ENCODE results near the gene KNDC1.

The KNDC1 gene

GRCh38 chr10:133267829-133268228 is 107.8 kb downstream of the KNDC1 start:
- no peaks in the 10 kb centered on the region for H3K4me1 Mint-ChIP-seq
- no peak for TF ChIP-seq CTCF (IDR thresholded peaks at IDR 0.05; ENCODE audit: unreplicated experiment in 3 of 3)
- peaks cover 10% of the 10 kb centered on the region for H3K27me3 Mint-ChIP-seq (ENCODE audit: low read depth)
- H3K9me3 Mint-ChIP-seq, result no peaks in the 10 kb centered on the region
- no peak overlapping the region for H3K27ac Mint-ChIP-seq
- no peak overlapping the region for H3K4me3 Mint-ChIP-seq
- H3K36me3 Mint-ChIP-seq (ENCODE audit: low read depth), result no peaks in the 10 kb centered on the region

- H3K27me3 Mint-ChIP-seq (ENCODE audit: low read depth), result peaks cover 10% of the 10 kb centered on the region
- no peak for TF ChIP-seq CTCF (IDR thresholded peaks at IDR 0.05; ENCODE audit: unreplicated experiment in 3 of 3)
- H3K4me3 Mint-ChIP-seq, result no peak overlapping the region
- no peaks in the 10 kb centered on the region for H3K4me1 Mint-ChIP-seq
- H3K9me3 Mint-ChIP-seq, result no peaks in the 10 kb centered on the region
- no peaks in the 10 kb centered on the region for H3K36me3 Mint-ChIP-seq (ENCODE audit: low read depth)
- no peak overlapping the region for H3K27ac Mint-ChIP-seq
Measured at GRCh38 chr10:133268532-133268931, 108.5 kb downstream of the KNDC1 start.

- Mint-ChIP-seq H3K36me3 (ENCODE audit: low read depth) (no peaks in the 10 kb centered on the region), H3K4me3 (no peak overlapping the region), H3K4me1 (no peaks in the 10 kb centered on the region), H3K27ac (no peak overlapping the region), H3K9me3 (no peaks in the 10 kb centered on the region), H3K27me3 (ENCODE audit: low read depth) (peaks cover 10% of the 10 kb centered on the region)
- TF ChIP-seq CTCF (IDR thresholded peaks at IDR 0.05; ENCODE audit: unreplicated experiment in 3 of 3), result no peak
Measured at GRCh38 chr10:133269367-133269766, 109.3 kb downstream of the KNDC1 start.

DNA sequence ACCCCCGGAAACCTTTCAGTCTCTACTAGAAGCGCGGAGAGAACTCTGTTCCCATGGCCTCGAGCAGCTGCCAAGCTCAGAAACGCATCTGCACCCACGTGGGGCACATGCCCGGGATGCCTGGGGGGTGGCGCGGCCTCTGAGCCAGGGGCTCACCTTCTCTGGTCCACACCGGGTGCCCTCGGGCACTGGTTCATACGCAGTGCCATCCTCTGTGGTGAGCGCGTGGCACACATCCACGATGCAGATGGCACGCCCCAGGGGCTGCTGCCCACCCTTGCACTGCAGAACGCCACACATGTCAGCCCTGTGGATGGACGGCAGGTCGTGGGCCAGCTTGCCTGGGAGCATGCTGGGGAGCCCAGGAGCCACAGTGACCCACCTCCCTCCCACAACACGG is 110.2 kb downstream of the KNDC1 start:
- H3K27ac Mint-ChIP-seq, result no peak overlapping the region

GRCh38 chr10:133270773-133271297 is 110.8 kb downstream of the KNDC1 start:
- TF ChIP-seq CTCF (IDR thresholded peaks at IDR 0.05; ENCODE audit: unreplicated experiment in 3 of 3), result no peak
- H3K27ac Mint-ChIP-seq, result no peak overlapping the region
- H3K9me3 Mint-ChIP-seq, result no peaks in the 10 kb centered on the region
- H3K4me3 Mint-ChIP-seq, result no peak overlapping the region
- H3K4me1 Mint-ChIP-seq, result no peaks in the 10 kb centered on the region
- peaks cover 7% of the 10 kb centered on the region for H3K27me3 Mint-ChIP-seq (ENCODE audit: low read depth)
- no peaks in the 10 kb centered on the region for H3K36me3 Mint-ChIP-seq (ENCODE audit: low read depth)

More for the DNA sequence above, 110.2 kb downstream of the KNDC1 start:
- H3K27me3 Mint-ChIP-seq (ENCODE audit: low read depth), result peaks cover 10% of the 10 kb centered on the region
- H3K36me3 Mint-ChIP-seq (ENCODE audit: low read depth), result no peaks in the 10 kb centered on the region
- H3K4me1 Mint-ChIP-seq, result no peaks in the 10 kb centered on the region
- no peak overlapping the region for H3K4me3 Mint-ChIP-seq
- TF ChIP-seq CTCF (IDR thresholded peaks at IDR 0.05; ENCODE audit: unreplicated experiment in 3 of 3), result no peak
- H3K9me3 Mint-ChIP-seq, result no peaks in the 10 kb centered on the region

GRCh38 chr10:133271521-133272300 is 111.7 kb downstream of the KNDC1 start:
- Mint-ChIP-seq H3K27me3 (ENCODE audit: low read depth) (peaks cover 8% of the 10 kb centered on the region), H3K27ac (no peak overlapping the region), H3K36me3 (ENCODE audit: low read depth) (no peaks in the 10 kb centered on the region), H3K4me1 (no peaks in the 10 kb centered on the region), H3K9me3 (no peaks in the 10 kb centered on the region), H3K4me3 (no peak overlapping the region)
- TF ChIP-seq CTCF (IDR thresholded peaks at IDR 0.05; ENCODE audit: unreplicated experiment in 3 of 3), result no peak
